Stimulated activated CD8-positive, alpha-beta memory T cell treated with anti-CD3 and anti-CD28 coated beads, Interleukin-12 subunit alpha, Interleukin-12 subunit beta, amount 100 ng/mL, for 4 hours (primary cell): ENCODE results near the gene USP38.
"Not testable (repeated sequence)": the region's sequence is repeated elsewhere in the genome, so short reads cannot be mapped to it uniquely, and the experiment has no call there.

ENCODE experiments used
- DNase-seq: peaks from one replicate; pipeline ENCODE4 v3.0.0-alpha.2; 2020; ENCODE audit warnings: low read depth

The USP38 gene

DNA sequence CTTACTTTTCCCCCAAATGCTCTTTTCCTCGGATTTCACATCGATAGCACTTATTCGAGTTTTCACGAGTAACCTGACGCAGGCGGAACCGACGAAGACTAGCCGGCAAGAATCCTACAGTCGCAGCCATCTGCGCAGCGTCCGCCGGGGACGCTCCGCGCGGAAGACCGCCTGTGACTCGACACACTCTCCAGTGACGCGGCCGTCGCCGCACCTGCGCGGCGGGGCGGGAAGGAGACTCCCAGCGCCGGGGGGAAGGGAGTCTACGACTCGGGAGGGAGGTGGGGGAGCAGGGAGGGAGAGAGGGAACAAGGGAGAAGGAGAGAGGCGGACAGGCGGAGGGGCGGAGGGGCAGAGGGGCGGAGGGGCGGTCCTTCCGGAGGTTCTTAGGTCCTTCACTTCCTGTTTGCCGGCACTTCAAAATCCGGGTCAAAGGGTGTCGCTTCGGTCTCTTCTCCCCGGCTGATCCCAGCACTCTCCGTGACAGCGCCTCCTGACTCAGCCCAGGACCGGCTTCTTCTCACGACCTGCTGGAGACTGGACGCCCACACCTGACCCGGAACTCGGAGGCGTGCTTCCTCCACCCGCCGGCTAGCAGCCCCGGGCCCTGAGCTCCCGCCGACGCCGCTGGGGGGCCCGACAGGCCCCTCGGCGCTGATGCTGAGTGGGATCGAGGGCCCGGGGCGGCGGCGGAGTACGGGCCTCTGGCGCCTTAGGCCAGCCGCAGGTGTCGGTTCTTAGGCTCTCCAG lies at the start of gene USP38:
Gene USP38 (plus strand): TSS at position 415 of the 750 bp plus-strand sequence. CDS start 534 bp downstream, outside the sequence.
- DNase-seq, result peak; percentile 77

- no peak for DNase-seq
These were observed 49.4 kb upstream of the USP38 start for GRCh38 chr4:143135358-143135757.

DNA sequence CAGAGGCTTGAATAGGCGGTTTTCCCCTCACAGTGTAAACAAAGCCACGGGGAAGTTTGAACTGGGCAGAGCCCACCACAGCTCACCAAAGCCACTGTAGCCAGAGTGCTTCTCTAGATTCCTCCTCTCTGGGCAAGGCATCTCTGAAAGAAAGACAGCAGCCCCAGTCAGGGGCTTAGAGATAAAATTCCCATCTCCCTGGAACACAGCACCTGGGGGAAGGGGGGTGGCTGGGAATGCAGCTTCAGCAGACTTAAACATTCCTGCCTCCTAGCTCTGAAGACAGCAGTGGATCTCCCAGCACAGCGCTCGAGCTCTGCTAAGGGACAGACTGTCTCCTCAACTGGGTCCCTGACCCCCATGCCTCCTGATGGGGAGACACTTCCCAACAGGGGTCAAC lies 44.0 kb upstream of the USP38 start:
- no peak for DNase-seq

- no peak for DNase-seq
These were observed 36.2 kb upstream of the USP38 start for GRCh38 chr4:143148521-143148920.

GRCh38 chr4:143156853-143157252 lies 27.9 kb upstream of the USP38 start:
- no peak for DNase-seq

DNA sequence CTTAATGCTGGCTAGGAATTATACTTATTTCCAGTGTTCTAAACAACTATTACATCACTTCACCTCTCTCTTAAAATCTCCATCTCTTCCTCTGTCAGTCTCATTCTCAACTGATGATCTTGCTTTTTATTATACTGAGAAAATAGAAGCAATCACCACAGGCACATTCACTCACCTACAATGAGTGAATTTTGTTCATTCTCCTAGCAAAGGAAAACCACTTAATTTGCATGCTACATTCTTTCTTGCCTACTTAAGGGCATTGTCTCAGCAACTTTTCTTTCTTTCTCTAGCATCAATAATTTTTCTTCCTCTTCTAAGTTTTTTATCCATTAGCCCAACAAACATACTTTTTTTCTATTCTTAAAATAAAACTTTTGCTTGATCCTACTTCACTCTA lies 21.1 kb upstream of the USP38 start:
- DNase-seq, result no peak

DNA sequence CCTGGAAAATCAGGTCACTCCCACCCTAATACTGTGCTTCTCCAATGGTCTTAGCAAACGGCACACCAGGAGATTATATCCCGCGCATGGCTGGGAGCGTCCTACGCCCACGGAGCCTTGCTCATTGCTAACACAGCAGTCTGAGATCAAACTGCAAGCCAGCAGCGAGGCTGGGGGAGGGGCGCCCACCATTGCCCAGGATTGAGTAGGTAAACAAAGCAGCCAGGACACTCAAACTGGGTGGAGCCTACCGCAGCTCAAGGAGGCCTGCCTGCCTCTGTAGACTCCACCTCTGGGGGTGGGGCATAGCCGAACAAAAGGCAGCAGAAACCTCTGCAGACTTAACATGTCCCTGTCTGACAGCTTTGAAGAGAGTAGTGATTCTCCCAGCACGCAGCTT lies 18.0 kb upstream of the USP38 start:
- DNase-seq, result not testable (repeated sequence)

DNA sequence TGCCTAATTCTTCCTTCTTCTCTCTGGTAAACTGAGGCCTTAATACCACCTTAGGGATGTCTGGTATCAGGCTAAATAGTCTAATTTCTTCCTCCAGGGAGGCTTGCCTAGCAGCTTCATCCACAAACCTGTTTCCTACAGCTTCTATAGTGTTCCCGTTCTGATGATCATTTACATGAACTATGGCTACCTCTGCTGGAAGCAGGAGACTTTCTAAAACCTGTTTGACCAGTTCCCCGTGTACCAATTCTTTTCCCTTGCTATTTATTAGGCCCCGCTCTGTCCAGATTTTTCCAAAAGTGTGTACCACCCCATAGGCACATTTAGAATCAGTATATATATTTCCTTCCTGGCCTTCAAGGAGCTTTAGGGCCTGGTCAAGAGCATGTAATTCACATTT lies 5.8 kb upstream of the USP38 start:
- DNase-seq, result no peak

GRCh38 chr4:143183513-143184216 lies 1.1 kb upstream of the USP38 start:
- DNase-seq, result no peak

- no peak for DNase-seq
These were observed 557 bp upstream of the USP38 start for GRCh38 chr4:143184217-143184502.

DNA sequence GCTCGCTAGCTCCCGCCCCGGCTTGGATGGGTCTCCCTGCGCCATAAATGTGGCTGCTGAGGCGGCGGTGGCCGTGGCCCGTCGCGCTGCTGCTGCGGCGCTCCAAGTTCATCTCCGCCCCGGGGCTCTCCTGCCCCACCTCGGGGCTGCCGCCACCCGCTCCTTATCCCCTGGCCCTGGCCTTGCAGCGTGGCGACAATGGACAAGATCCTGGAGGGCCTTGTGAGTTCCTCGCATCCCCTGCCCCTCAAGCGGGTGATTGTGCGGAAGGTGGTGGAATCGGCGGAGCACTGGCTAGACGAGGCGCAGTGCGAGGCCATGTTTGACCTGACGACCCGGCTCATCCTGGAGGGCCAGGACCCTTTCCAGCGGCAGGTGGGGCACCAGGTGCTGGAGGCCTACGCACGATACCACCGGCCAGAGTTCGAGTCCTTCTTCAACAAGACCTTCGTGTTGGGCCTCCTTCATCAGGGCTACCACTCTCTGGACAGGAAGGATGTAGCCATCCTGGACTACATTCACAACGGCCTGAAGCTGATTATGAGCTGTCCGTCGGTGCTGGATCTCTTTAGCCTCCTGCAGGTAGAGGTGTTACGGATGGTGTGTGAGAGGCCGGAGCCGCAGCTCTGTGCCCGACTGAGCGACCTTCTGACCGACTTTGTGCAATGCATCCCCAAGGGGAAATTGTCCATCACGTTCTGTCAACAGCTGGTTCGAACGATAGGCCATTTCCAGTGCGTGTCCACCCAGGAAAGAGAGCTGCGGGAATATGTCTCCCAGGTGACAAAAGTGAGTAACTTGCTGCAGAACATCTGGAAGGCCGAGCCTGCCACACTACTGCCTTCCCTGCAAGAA lies 763 bp downstream of the USP38 start:
- no peak for DNase-seq

GRCh38 chr4:143186212-143186611 lies 1.5 kb downstream of the USP38 start:
- no peak for DNase-seq

DNA sequence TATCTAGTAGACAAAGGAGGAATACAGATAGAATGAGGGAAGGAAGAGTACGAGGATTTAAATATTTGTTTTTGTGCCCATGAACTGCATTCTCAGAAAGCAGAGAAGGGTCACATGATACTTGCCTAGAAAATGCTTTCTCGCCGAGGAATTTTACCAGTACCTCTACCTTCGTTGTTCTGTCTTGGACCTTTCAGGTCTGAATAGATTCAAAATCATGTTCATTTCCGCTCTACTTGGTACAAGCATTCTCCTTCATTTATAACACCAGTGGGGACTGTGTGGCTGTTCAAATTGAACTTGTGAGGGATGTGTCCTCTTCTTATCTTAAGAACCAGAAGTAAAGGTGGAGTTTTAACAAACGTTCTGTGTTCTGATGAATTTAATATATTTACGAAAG lies 1.9 kb downstream of the USP38 start:
- no peak for DNase-seq

DNA sequence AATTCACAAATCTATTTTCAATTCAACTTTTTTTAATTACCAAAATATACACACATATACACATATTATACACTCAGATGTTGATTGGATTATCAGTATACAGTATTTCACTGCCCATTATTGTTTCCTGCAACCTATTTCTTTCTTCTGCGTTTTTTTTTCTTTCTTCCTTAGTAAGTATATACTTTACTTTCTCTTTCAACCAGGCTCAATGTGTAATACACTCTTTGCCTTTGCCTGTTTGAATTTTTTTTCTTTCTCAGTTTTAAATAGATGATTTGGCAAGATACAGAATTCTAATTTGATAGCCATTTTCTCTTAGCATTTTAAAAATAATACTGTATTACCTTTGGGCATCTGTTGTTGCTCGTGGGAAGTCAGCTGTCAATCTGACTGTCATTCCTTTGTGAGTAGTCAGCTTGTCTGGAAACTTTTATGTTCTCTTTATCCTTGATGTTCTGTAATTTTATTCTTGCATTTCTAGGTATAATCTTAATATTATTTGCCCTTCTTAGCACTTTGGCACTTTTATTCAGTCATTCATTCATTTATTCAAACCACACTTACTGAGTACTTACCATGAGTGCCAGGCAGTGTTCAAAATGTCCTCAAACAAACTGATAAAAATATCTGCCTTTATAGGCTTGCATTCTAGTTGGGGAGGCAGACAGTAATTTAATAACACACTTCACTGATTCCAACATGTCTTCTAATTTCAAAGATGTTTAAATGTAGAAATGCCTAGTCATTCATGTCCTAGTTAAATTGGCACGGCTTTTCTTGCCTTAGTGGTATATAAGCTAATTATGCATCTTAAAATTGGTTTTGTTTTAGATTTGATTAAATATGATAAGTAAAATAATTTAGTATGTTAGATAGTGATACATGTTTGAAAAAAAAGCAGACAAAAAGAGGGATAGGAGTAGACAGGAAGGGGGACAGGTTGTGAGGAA lies 3.7 kb downstream of the USP38 start:
- no peak for DNase-seq

DNA sequence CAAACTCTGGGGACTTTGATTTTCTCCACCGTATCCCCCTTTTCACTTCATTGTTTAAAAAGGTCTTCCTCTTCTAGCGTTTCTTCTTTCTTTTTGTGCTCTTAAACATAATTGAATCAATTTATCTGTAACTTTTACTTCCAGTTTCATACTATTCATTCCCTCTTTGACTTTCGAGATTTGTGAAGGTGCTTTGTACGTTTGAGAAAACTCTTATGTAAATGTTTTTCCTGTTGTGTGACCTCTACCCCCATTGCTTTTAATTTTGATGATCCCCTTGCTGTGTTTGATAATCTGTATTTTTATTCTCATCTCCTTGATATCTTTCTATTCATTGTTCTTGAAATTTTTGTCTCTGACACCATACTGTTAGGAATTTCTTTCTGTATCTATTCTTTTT lies 4.8 kb downstream of the USP38 start:
- DNase-seq, result no peak

- no peak for DNase-seq
These were observed 10.9 kb downstream of the USP38 start for GRCh38 chr4:143195581-143195980.

GRCh38 chr4:143196323-143196722 lies 11.6 kb downstream of the USP38 start:
- DNase-seq, result no peak

DNA sequence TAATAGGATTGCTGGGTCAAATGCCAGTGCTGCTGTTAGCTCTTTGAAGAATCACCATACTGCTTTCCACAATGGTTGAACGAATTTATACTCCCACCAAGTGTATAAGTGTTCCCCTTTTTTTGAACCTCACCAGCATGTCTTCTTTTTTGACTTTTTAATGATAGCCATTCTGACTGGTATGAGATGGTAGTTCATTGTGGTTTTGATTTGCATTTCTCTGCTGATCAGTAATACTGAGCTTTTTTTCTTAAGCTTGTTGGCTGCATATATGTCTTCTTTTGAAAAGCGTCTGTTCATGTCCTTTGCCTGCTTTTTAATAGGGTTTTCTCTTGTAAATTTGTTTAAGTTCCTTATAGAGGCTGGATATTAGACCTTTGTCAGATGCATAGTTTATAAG lies 14.8 kb downstream of the USP38 start:
- DNase-seq, result no peak

DNA sequence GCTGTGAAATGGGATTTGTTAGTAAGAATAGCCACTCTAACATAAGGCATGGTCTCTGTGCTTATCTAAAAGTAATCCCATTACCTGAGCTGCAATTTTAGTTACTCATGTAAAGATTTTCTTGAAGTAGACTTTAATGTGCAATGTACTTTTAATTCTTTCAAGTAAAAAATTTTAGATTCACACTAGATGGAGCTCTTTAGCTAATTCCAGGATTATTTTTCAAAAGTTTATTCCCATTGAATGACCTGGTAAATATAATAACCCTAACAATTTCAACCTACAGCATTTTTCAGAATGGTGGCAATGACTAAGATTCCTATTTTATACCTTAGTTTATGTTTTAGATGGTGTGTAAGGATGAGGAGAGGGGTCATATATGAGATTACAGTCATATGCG lies 18.1 kb downstream of the USP38 start:
- DNase-seq, result no peak

GRCh38 chr4:143203577-143203976 lies 18.9 kb downstream of the USP38 start:
- no peak for DNase-seq

- no peak for DNase-seq
These were observed 22.8 kb downstream of the USP38 start for GRCh38 chr4:143207555-143207954.

- DNase-seq, result no peak
These were observed 27.8 kb downstream of the USP38 start for GRCh38 chr4:143212566-143212965.
